MM.1S (cell line): ENCODE data around the gene NACAD.

ENCODE experiments used
- DNase-seq: peaks from one replicate; pipeline ENCODE4 v3.0.0-alpha.2; 2015
- H2AFZ ChIP-seq: fragments of 300-600 bp; sonication (generic); 2 replicates; pipeline ENCODE4 v1.6.0; 2016; ENCODE audit warnings: antibody characterized with exemption, low read length
- H3F3A ChIP-seq: fragments of 300-600 bp; sonication (generic); 2 replicates; pipeline ENCODE4 v1.6.1; 2016; ENCODE audit warnings: mild to moderate bottlenecking, antibody characterized with exemption, low read length, moderate library complexity, mixed read lengths; ENCODE audit not compliant: insufficient read depth
- H3K27ac ChIP-seq: fragments of 300-600 bp; sonication (generic); 2 replicates; pipeline ENCODE4 v1.5.1; 2016; ENCODE audit warnings: mild to moderate bottlenecking, low read length
- H3K27me3 ChIP-seq: fragments of 300-600 bp; sonication (generic); replicated peaks from 2 replicates; pipeline ENCODE4 v1.6.0; 2016; ENCODE audit warnings: low read length; ENCODE audit not compliant: insufficient read depth
- H3K36me3 ChIP-seq: fragments of 300-600 bp; sonication (generic); replicated peaks from 2 replicates; pipeline ENCODE4 v1.6.1; 2016; ENCODE audit warnings: mild to moderate bottlenecking, low read length, mixed read lengths; ENCODE audit not compliant: insufficient read depth
- H3K4me1 ChIP-seq: fragments of 300-600 bp; sonication (generic); 2 replicates; pipeline ENCODE4 v1.6.1; 2016; ENCODE audit warnings: low read length, mixed read lengths
- H3K4me2 ChIP-seq: fragments of 300-600 bp; sonication (generic); 2 replicates; pipeline ENCODE4 v1.6.0; 2016; ENCODE audit warnings: low read depth, low read length
- H3K4me3 ChIP-seq: fragments of 300-600 bp; sonication (generic); 2 replicates; pipeline ENCODE4 v1.5.1; 2016; ENCODE audit warnings: low read length, mixed read lengths
- H3K79me2 ChIP-seq: fragments of 300-600 bp; sonication (generic); 2 replicates; pipeline ENCODE4 v1.6.1; 2016; ENCODE audit warnings: mixed run types, low read length, mixed read lengths
- H3K9ac ChIP-seq: fragments of 300-600 bp; sonication (generic); 2 replicates; pipeline ENCODE4 v1.6.1; 2016; ENCODE audit warnings: low read length, mixed read lengths
- H3K9me2 ChIP-seq: fragments of 300-600 bp; sonication (generic); replicated peaks from 2 replicates; pipeline ENCODE4 v1.6.1; 2016; ENCODE audit warnings: mild to moderate bottlenecking, low read length, mixed read lengths; ENCODE audit not compliant: insufficient read depth
- H3K9me3 ChIP-seq: fragments of 300-600 bp; sonication (generic); replicated peaks from 2 replicates; pipeline ENCODE4 v1.6.1; 2016; ENCODE audit warnings: mild to moderate bottlenecking, low read length, mixed read lengths; ENCODE audit not compliant: insufficient read depth
- H4K20me1 ChIP-seq: fragments of 300-600 bp; sonication (generic); 2 replicates; pipeline ENCODE4 v1.6.1; 2016; ENCODE audit warnings: mild to moderate bottlenecking, low read length, moderate library complexity, mixed read lengths; ENCODE audit not compliant: insufficient read depth
- EZH2 ChIP-seq: fragments of 300-600 bp; sonication (generic); optimal IDR thresholded peaks from 2 replicates; pipeline ENCODE3; 2017; ENCODE audit warnings: low read depth, mild to moderate bottlenecking, antibody characterized with exemption, low read length, mixed read lengths
- EZH2phosphoT487 ChIP-seq: fragments of 300-600 bp; sonication (generic); IDR thresholded peaks from 2 replicates; pipeline ENCODE4 v1.6.1; 2018; ENCODE audit warnings: antibody characterized with exemption, low read length
- TF ChIP-seq, protein P1 (sequence below): fragments of 300-600 bp; sonication (generic); IDR thresholded peaks from 2 replicates; pipeline ENCODE4 v1.5.1; 2016; ENCODE audit warnings: antibody characterized with exemption, low read length, mixed read lengths

The NACAD gene

DNA sequence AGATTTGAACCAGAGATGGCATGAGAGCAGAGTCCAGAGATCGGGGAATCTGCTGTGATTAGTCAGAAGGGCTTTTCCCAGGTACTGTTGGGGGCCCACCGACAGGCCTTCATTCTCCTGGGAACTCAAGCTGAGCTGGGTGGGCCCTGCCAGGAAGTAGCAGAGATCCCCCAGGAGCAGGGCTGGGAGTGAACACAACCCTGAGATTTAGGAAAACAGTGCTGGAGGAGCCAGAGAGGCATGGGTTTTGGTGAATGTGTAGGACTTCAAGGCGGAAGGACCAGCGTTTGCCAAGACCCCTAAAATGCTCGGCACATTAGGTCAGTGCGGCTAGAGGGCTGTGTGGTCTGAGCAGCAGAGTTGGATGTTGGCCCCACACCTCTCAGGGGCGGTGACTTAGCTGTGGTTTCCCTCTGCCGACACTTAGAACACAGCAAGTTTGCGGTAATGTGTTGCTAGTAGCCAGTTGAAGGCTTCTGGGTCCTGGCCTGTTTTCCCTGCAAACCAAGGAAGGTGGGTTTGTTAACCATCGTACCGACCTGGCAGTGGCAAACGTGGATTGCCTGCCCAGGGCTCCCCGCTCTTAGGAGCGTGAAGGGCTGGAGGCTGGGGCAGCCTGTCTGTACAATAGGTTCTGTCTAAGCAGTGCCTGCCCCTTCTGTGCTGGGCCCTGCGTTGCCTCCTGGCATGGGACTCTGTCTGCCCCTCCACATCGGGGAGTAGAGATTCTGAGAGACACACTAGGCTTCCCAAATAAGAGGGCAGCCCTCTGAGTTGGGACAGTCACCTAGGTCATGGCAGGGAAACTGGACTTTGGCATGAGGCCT lies 14.0 kb downstream of the NACAD start:
- TF ChIP-seq EZH2phosphoT487, result no peak

DNA sequence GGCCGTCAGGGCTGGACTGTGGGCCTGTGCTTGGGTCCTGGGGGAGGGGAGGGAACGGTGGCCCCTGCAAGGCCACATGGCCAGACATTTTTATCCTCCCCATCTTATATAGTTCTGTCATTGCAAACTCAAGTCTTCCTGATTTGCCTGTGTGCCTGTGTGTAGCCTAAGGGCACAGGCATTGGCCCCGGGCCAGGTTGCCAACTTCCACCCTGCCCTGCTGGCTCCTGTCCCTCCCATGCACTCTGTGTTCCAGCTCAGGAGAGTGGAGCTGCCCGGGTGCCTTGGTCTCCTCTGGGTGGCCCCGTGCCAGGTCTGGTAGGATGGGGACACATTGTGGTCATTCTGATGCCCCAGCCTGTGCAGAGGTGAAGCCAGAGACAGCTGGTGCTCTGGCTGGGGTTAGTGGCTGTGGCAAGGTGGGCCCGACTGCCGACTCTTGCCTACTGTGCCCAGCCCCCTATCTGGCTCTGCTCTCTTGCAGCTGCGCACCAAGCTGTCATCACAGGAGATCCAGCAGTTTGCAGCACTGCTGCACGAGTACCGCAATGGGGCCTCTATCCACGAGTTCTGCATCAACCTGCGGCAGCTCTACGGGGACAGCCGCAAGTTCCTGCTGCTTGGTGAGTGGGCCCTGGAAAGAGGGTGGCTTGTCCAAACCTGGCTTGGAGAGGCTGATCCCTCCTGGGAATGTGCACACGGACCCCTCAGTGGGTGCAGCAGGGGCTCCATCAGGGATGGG lies 14.8 kb downstream of the NACAD start:
- Histone ChIP-seq H3K4me3 (no peak overlapping the region), H3K36me3 (peaks cover 15% of the 10 kb centered on the region), H2AFZ (no peak overlapping the region), H3K9me3 (no peaks in the 10 kb centered on the region), H3K27ac (no peak overlapping the region), H3K4me1 (no peaks in the 10 kb centered on the region), H3K9me2 (no peaks in the 10 kb centered on the region), H4K20me1 (peaks cover 7% of the 10 kb centered on the region; the same call in 1 of the 2 replicates), H3K27me3 (no peaks in the 10 kb centered on the region), H3K4me2 (no peak overlapping the region), H3F3A (no peaks in the 10 kb centered on the region), H3K79me2 (peaks cover 42% of the 10 kb centered on the region), H3K9ac (no peak overlapping the region)
- TF ChIP-seq, protein P1, sequence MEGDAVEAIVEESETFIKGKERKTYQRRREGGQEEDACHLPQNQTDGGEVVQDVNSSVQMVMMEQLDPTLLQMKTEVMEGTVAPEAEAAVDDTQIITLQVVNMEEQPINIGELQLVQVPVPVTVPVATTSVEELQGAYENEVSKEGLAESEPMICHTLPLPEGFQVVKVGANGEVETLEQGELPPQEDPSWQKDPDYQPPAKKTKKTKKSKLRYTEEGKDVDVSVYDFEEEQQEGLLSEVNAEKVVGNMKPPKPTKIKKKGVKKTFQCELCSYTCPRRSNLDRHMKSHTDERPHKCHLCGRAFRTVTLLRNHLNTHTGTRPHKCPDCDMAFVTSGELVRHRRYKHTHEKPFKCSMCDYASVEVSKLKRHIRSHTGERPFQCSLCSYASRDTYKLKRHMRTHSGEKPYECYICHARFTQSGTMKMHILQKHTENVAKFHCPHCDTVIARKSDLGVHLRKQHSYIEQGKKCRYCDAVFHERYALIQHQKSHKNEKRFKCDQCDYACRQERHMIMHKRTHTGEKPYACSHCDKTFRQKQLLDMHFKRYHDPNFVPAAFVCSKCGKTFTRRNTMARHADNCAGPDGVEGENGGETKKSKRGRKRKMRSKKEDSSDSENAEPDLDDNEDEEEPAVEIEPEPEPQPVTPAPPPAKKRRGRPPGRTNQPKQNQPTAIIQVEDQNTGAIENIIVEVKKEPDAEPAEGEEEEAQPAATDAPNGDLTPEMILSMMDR, result no peak
- TF ChIP-seq EZH2, result no peak
- no peak for DNase-seq

More for the DNA sequence above, 14.0 kb downstream of the NACAD start:
- H2AFZ ChIP-seq, result no peak overlapping the region
- H3K9me2 ChIP-seq, result no peaks in the 10 kb centered on the region
- H3K4me2 ChIP-seq, result no peak overlapping the region
- no peak overlapping the region for H3K4me3 ChIP-seq
- H3K27ac ChIP-seq, result no peak overlapping the region
- H3K27me3 ChIP-seq, result no peaks in the 10 kb centered on the region
- no peaks in the 10 kb centered on the region for H3K4me1 ChIP-seq
- no peak for DNase-seq
- H3K9me3 ChIP-seq, result no peaks in the 10 kb centered on the region
- H3K9ac ChIP-seq, result no peak overlapping the region
- peaks cover 34% of the 10 kb centered on the region for H3K79me2 ChIP-seq
- H4K20me1 ChIP-seq, result peaks cover 7% of the 10 kb centered on the region; the same call in 1 of the 2 replicates
- peaks cover 15% of the 10 kb centered on the region for H3K36me3 ChIP-seq
- no peaks in the 10 kb centered on the region for H3F3A ChIP-seq

DNA sequence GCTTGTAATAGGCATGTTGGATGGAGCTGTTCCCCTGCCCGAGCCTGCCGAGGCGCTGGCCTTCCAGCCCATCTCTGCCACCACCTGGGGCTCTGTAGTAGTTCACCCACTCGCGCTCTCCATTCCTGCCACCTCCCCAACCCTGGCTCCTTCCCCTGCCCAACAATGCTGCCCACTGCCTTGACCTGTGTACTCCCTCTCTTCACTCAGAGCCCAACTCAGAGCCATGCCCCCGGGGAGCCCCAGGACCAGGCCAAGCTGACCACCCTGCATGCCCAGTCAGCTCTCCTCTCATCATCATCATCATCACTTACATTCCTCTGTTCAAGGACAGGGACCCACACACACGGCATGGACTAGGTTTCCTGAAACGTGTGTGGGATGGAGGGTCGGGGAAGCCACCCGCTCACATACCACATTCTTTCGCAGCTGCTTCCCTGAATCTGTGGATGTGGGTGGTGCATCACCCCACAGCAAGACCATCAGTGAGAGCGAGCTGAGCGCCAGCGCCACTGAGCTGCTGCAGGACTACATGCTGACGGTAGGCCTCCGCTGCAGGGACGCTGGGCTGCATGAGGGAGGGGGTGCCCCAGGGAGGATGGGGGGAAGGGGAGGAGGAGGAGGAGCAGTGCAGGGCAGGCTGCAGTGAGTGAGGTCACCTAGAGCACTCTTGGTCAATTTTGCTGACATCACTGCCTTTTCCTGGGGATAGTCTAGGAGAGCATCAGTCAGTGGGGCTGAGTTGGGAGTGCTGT lies 15.6 kb downstream of the NACAD start:
- TF ChIP-seq, protein P1, result no peak
- TF ChIP-seq EZH2phosphoT487, result no peak
- no peak for TF ChIP-seq EZH2
- Histone ChIP-seq H3K36me3 (peaks cover 15% of the 10 kb centered on the region), H2AFZ (no peak overlapping the region), H3K27ac (no peak overlapping the region), H3K9me2 (no peaks in the 10 kb centered on the region), H3K4me3 (no peak overlapping the region), H3F3A (no peaks in the 10 kb centered on the region), H3K9ac (no peak overlapping the region), H3K4me2 (no peak overlapping the region), H3K9me3 (no peaks in the 10 kb centered on the region), H3K4me1 (no peaks in the 10 kb centered on the region), H3K79me2 (peaks cover 49% of the 10 kb centered on the region), H4K20me1 (peaks cover 7% of the 10 kb centered on the region; the same call in 1 of the 2 replicates), H3K27me3 (no peaks in the 10 kb centered on the region)
- DNase-seq, result no peak
